Measurements from ENCODE around the gene GPR183. TPM values are rescaled to one million over a fixed set of nuclear protein-coding genes. Genes with fewer than 3 reads are reported as not detected.
"Not testable (repeated sequence)": the region's sequence is repeated elsewhere in the genome, so short reads cannot be mapped to it uniquely, and the experiment has no call there.

Gene GPR183
- polyA plus RNA-seq, 1 donor from 2014 or later: 494 TPM

- H3K4me1 Mint-ChIP-seq: peaks cover 43 to 60% (median 54%) of the 10 kb centered on the region in 3 donors
- peak overlapping the region; percentile 83 to 89 (median 86) for H3K4me3 Mint-ChIP-seq
Observed at GRCh38 chr13:99256283-99256682, 50.9 kb downstream of the GPR183 start.

DNA sequence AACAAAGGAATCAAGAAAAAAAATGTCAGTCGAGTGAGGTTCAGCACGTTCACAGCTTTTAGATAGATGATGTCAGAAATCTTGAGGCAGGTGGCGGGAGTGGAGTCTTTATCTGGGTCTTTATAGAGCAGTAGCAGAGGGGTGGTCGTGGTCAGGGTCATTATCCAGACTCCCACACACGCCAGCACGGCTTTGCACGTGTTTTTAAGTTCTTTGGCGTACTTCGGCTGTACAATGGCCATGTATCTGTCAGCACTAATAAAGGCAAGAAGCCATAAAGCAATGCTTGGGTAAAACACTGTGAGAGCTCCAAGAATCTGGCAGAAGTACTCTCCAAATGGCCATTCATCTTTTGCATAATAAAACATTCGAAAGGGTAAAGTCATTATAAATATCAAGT is 51.9 kb downstream of the GPR183 start:
- peak overlapping the region; percentile 57 to 89 (median 84) for H3K4me3 Mint-ChIP-seq
- peaks cover 0 to 4% (median 1%) of the 10 kb centered on the region in 3 donors for H3K9me3 Mint-ChIP-seq
- peaks cover 3% of the 10 kb centered on the region for H3K27me3 Mint-ChIP-seq
- peak overlapping the region; percentile 41 to 60 (median 51) for H3K27ac Mint-ChIP-seq
- H3K36me3 Mint-ChIP-seq: peaks cover 17% of the 10 kb centered on the region
- H3K4me1 Mint-ChIP-seq: peaks cover 39 to 59% (median 50%) of the 10 kb centered on the region in 3 donors

More at GRCh38 chr13:99256283-99256682, 50.9 kb downstream of the GPR183 start:
- peaks cover 0 to 1% (median 0%) of the 10 kb centered on the region in 3 donors for H3K9me3 Mint-ChIP-seq
- H3K27ac Mint-ChIP-seq: peak overlapping the region in 2 of 3 donors; percentile 55 to 59
- peaks cover 14% of the 10 kb centered on the region for H3K36me3 Mint-ChIP-seq
- peaks cover 3% of the 10 kb centered on the region for H3K27me3 Mint-ChIP-seq

GRCh38 chr13:99254830-99255229 is 52.4 kb downstream of the GPR183 start:
- H3K27ac Mint-ChIP-seq: peak overlapping the region; percentile 41 to 60 (median 51)
- peak overlapping the region; percentile 57 to 89 (median 84) for H3K4me3 Mint-ChIP-seq
- peaks cover under 1% of the 10 kb centered on the region for H3K27me3 Mint-ChIP-seq
- H3K36me3 Mint-ChIP-seq: peaks cover 15% of the 10 kb centered on the region
- peaks cover 37 to 59% (median 49%) of the 10 kb centered on the region in 3 donors for H3K4me1 Mint-ChIP-seq
- peaks cover 0 to 4% (median 1%) of the 10 kb centered on the region in 3 donors for H3K9me3 Mint-ChIP-seq

DNA sequence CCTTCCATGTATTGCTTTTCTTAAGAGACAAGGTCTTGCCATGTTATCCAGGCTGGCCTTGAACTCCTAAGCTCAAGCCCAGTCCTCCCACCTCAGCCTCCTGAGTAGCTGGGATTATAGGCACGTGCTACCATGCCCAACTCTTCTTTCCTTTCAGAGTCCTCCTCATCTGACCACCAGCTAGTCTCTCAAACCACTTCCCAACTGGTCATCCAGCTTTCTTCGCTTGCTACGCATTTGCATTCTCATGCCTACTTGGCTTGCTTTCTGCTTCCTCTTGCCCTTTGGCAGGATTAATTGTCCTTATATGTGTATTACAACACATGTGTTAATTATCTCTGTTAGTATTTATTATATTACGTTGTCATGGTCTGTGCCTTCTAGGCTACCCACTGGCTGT is 55.3 kb downstream of the GPR183 start:
- peaks cover 26% of the 10 kb centered on the region for H3K36me3 Mint-ChIP-seq
- peaks cover 30 to 53% (median 48%) of the 10 kb centered on the region in 3 donors for H3K4me1 Mint-ChIP-seq
- H3K27me3 Mint-ChIP-seq: no peaks in the 10 kb centered on the region
- H3K27ac Mint-ChIP-seq: peak overlapping the region in 2 of 3 donors; percentile 28 to 85
- H3K4me3 Mint-ChIP-seq: no peak overlapping the region
- H3K9me3 Mint-ChIP-seq: peaks cover 0 to 5% (median 1%) of the 10 kb centered on the region in 3 donors

GRCh38 chr13:99250982-99251825 is 56.0 kb downstream of the GPR183 start:
- Mint-ChIP-seq H3K36me3 (peaks cover 26% of the 10 kb centered on the region), H3K4me3 (no peak overlapping the region), H3K27ac (peak overlapping the region; percentile 34 to 85 (median 73)), H3K4me1 (peaks cover 30 to 48% (median 46%) of the 10 kb centered on the region in 3 donors), H3K9me3 (peaks cover 0 to 5% (median 1%) of the 10 kb centered on the region in 3 donors), H3K27me3 (no peaks in the 10 kb centered on the region)

GRCh38 chr13:99249606-99250005 is 57.6 kb downstream of the GPR183 start:
- H3K9me3 Mint-ChIP-seq, H3K27me3 Mint-ChIP-seq: not testable (repeated sequence)
- H3K36me3 Mint-ChIP-seq: peaks cover 19% of the 10 kb centered on the region
- H3K4me3 Mint-ChIP-seq: peak overlapping the region in 2 of 4 donors; percentile 34 to 37
- peak overlapping the region in 2 of 3 donors; percentile 15 to 80 for H3K27ac Mint-ChIP-seq
- peaks cover 20 to 37% (median 34%) of the 10 kb centered on the region in 3 donors for H3K4me1 Mint-ChIP-seq

- Mint-ChIP-seq H3K36me3 (peaks cover 19% of the 10 kb centered on the region), H3K4me1 (peaks cover 20 to 36% (median 34%) of the 10 kb centered on the region in 3 donors), H3K4me3 (peak overlapping the region in 1 of 4 donors; percentile 34), H3K27ac (peak overlapping the region in 2 of 3 donors; percentile 50 to 80)
- H3K27me3 Mint-ChIP-seq, H3K9me3 Mint-ChIP-seq: not testable (repeated sequence)
Observed at GRCh38 chr13:99249178-99249577, 58.0 kb downstream of the GPR183 start.

DNA sequence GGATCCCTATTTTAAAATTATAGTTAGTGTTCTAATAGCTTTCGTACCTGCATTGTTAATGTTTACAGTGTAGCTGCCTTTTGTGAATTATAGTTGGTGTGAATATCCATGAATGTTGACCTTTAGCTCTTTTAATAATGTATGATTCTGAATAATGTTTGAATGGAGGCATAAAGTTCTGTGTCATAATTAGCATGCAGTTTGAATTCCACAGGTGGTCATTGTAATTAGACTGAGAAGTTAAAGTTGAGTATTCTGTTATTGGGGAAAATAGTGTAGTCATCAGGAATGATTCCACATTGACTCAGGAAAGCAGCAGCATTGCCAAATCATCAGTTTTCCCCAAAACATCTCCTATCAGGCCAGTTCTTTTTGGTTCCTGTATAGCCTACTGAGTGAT is 61.1 kb downstream of the GPR183 start:
- Mint-ChIP-seq H3K4me3 (no peak overlapping the region), H3K9me3 (peaks cover 0 to 5% (median 0%) of the 10 kb centered on the region in 3 donors), H3K4me1 (peaks cover 9 to 20% (median 17%) of the 10 kb centered on the region in 3 donors), H3K36me3 (peaks cover 18% of the 10 kb centered on the region), H3K27me3 (no peaks in the 10 kb centered on the region), H3K27ac (peak overlapping the region in 2 of 3 donors; percentile 1 to 40)

Other genes with a start within 250 kb of the GPR183 start
- gene UBAC2, start 106.5 kb downstream of the GPR183 start, polyA plus RNA-seq: 88.0 TPM
- 58.6 TPM for gene GPR18, start 49.0 kb downstream of the GPR183 start, polyA plus RNA-seq
- 85.9 TPM for gene TM9SF2, start 194.1 kb upstream of the GPR183 start, polyA plus RNA-seq